ENCODE results near the gene CT47A7. TPM values are rescaled to one million over a fixed set of nuclear protein-coding genes. Genes with fewer than 3 reads are reported as not detected.
"Not testable (repeated sequence)": the region's sequence is repeated elsewhere in the genome, so short reads cannot be mapped to it uniquely, and the experiment has no call there.

The CT47A7 gene
- total RNA-seq: not detected in 3 replicates

DNA sequence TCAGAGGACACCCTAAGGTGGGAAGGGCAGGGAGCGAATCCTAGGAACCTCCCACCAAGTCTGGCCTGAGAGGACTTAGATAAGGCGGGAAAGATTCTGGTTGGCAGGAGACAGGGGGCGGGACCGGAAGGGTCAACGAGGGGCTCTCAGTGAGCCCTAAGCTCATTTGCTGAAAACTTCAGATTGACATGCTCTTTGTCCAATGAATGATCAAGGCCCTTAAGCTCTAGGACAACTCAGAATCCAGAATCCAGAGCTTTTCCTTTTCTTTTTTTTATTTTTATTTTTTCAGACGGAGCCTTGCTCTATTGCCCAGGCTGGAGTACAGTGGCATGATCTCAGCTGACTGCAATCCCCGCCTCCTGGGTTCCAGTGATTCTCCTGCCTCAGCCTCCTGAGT, at the start of gene CT47A7:
Gene CT47A7, minus strand, starts transcription at position 101 of the 400 bp plus-strand sequence. CDS start 255 bp downstream, outside the sequence.
- not testable (repeated sequence) for H3K27ac Mint-ChIP-seq; H3K4me1 Mint-ChIP-seq; H3K27me3 Mint-ChIP-seq (ENCODE audit: low read depth); DNase-seq (ENCODE audit: low spot score in 2 of 2, unreplicated experiment in 2 of 2); H3K36me3 Mint-ChIP-seq; H3K9me3 Mint-ChIP-seq; H3K4me3 Mint-ChIP-seq

DNA sequence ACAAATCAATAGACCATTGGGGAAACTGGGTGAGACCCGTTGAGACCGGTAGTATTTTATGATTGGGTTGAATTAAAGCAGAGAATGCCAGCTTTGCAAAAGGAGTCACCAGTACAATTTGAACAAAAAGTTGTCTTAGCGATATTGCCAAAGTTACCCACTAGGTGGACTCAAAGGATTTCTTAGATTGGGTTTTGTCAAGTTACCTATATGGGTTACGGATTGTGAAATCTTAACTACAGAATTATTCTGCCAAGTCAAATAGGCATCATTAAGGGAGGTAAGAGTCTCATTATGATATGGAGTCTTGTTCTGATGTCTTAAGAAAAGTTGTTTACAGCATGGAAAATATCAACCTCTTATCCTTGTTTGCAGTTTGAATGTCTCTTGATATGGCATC, 44.2 kb upstream of the CT47A7 start:
- Mint-ChIP-seq H3K4me1 (peaks cover 6% of the 10 kb centered on the region), H3K36me3 (no peaks in the 10 kb centered on the region), H3K4me3 (no peak overlapping the region), H3K27ac (no peak overlapping the region), H3K9me3 (peaks cover 5% of the 10 kb centered on the region), H3K27me3 (ENCODE audit: low read depth) (peaks cover 6% of the 10 kb centered on the region)
- TF ChIP-seq, protein P1, sequence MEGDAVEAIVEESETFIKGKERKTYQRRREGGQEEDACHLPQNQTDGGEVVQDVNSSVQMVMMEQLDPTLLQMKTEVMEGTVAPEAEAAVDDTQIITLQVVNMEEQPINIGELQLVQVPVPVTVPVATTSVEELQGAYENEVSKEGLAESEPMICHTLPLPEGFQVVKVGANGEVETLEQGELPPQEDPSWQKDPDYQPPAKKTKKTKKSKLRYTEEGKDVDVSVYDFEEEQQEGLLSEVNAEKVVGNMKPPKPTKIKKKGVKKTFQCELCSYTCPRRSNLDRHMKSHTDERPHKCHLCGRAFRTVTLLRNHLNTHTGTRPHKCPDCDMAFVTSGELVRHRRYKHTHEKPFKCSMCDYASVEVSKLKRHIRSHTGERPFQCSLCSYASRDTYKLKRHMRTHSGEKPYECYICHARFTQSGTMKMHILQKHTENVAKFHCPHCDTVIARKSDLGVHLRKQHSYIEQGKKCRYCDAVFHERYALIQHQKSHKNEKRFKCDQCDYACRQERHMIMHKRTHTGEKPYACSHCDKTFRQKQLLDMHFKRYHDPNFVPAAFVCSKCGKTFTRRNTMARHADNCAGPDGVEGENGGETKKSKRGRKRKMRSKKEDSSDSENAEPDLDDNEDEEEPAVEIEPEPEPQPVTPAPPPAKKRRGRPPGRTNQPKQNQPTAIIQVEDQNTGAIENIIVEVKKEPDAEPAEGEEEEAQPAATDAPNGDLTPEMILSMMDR (IDR thresholded peaks at IDR 0.05; ENCODE audit: unreplicated experiment): peak; percentile 40
- DNase-seq (ENCODE audit: low spot score in 2 of 2, unreplicated experiment in 2 of 2): no peak

DNA sequence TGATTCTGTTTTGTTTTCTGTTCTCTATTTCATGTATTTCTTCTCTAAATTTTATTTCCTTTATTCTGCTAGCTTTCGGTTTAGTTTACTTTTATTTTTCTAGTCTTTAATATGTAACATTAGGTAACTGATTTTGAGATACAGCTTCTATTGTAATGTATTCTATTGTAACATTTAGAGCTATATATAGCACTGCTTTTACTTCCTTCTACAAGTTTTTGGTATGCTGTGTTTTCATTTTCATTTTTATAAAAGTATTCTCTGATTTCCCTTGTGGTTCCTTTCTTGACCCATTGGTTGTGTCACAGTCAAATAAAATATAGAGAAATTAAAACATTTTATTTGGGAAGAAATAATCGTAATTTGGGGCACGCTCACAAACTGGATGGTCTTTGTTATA, 43.0 kb upstream of the CT47A7 start:
- peaks cover 7% of the 10 kb centered on the region for H3K27me3 Mint-ChIP-seq (ENCODE audit: low read depth)
- no peaks in the 10 kb centered on the region for H3K36me3 Mint-ChIP-seq
- H3K9me3 Mint-ChIP-seq: peaks cover 11% of the 10 kb centered on the region
- H3K4me1 Mint-ChIP-seq: peaks cover 6% of the 10 kb centered on the region
- TF ChIP-seq, protein P1 (IDR thresholded peaks at IDR 0.05; ENCODE audit: unreplicated experiment): no peak
- DNase-seq (ENCODE audit: low spot score in 2 of 2, unreplicated experiment in 2 of 2): no peak
- H3K27ac Mint-ChIP-seq: no peak overlapping the region
- H3K4me3 Mint-ChIP-seq: no peak overlapping the region

DNA sequence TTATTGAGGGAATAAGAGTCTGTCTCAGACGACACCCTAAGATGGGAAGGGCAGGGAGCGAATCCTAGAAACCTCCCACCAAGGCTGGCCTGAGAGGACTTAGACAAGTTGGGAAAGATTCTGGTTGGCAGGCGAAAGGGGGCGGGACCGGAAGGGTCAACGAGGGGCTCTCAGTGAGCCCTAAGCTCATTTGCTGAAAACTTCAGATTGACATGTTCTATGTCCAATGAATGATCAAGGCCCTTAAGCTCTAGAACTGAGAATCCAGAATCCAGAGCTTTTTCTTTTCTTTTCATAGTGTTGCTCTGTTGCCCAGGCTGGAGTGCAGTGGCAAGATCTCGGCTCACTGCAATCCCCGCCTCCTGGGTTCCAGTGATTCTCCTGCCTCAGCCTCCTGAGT, 29.3 kb upstream of the CT47A7 start, which contains the start of gene CT47A1:
Gene CT47A1, minus strand, starts transcription at position 101 of the 400 bp plus-strand sequence. CDS start 231 bp downstream, outside the sequence.
- H3K4me1 Mint-ChIP-seq; H3K27me3 Mint-ChIP-seq (ENCODE audit: low read depth); H3K9me3 Mint-ChIP-seq; DNase-seq (ENCODE audit: low spot score in 2 of 2, unreplicated experiment in 2 of 2); H3K27ac Mint-ChIP-seq; H3K36me3 Mint-ChIP-seq; H3K4me3 Mint-ChIP-seq: not testable (repeated sequence)

Other genes with a start within 250 kb of the CT47A7 start
- gene CT47B1, start 80.7 kb downstream of the CT47A7 start, total RNA-seq: not detected in 3 replicates
- gene CT47A11, start 19.4 kb downstream of the CT47A7 start, total RNA-seq: not detected in 3 replicates
- not detected in 3 replicates for gene CT47A10, start 14.6 kb downstream of the CT47A7 start, total RNA-seq
- not detected in 3 replicates for gene CT47A9, start 9.7 kb downstream of the CT47A7 start, total RNA-seq
- not detected in 3 replicates for gene CT47A8, start 4.9 kb downstream of the CT47A7 start, total RNA-seq
- not detected in 3 replicates for gene CT47A6, start 4.9 kb upstream of the CT47A7 start, total RNA-seq
- not detected in 3 replicates for gene CT47A5, start 9.7 kb upstream of the CT47A7 start, total RNA-seq
- gene CT47A4, start 14.6 kb upstream of the CT47A7 start, total RNA-seq: not detected in 3 replicates
- not detected in 3 replicates for gene CT47A3, start 19.5 kb upstream of the CT47A7 start, total RNA-seq
- gene CT47A2, start 24.3 kb upstream of the CT47A7 start, total RNA-seq: not detected in 3 replicates
- gene CT47A1, start 29.2 kb upstream of the CT47A7 start, total RNA-seq: not detected in 3 replicates
- 1.4 to 1.5 TPM (median 1.5 TPM) in 3 replicates for gene GLUD2, start 91.0 kb upstream of the CT47A7 start, total RNA-seq